ENCODE results near the gene SLC22A7. TPM values are rescaled to one million over a fixed set of nuclear protein-coding genes. Genes with fewer than 3 reads are reported as not detected.

SLC22A7 gene
- total RNA-seq, 6 experiments from 2014 or later, result 145 to 348 (median 185) TPM

GRCh38 chr6:43268782-43269272 is 29.2 kb upstream of the SLC22A7 start:
- peak overlapping the region; percentile 46 to 88 (median 66) for H3K4me3 ChIP-seq
- intact Hi-C loops (cut with DNase I), result loop anchor here in 1 of 2 donors (10.0 kb wide), 1 partner anchor 86 kb away; no protein-coding TSS in a partner anchor
- H3K27ac ChIP-seq, result peak overlapping the region; percentile 62 to 80 (median 77)
- no peak for TF ChIP-seq POLR2A (IDR thresholded peaks at IDR 0.05)
- TF ChIP-seq CTCF (IDR thresholded peaks at IDR 0.05), result no peak
- ATAC-seq (no peak), DNase-seq (no peak)
- WGBS (ENCODE audit: insufficient coverage, low coverage, low lambda C conversion rate, missing lambda C conversion rate), result 16% methylated on average over 8 of the region's 10 CpGs
- H3K9me3 ChIP-seq, result no peaks in the 10 kb centered on the region
- H3K36me3 ChIP-seq, result no peaks in the 10 kb centered on the region
- H3K4me1 ChIP-seq, result peaks cover 0 to 66% (median 25%) of the 10 kb centered on the region in 4 donors
- H3K27me3 ChIP-seq, result no peaks in the 10 kb centered on the region

- TF ChIP-seq CTCF (IDR thresholded peaks at IDR 0.05) (no peak), POLR2A (IDR thresholded peaks at IDR 0.05) (peak; percentile 77)
- Histone ChIP-seq H3K36me3 (no peaks in the 10 kb centered on the region), H3K9me3 (no peaks in the 10 kb centered on the region), H3K4me3 (peak overlapping the region; percentile 46 to 88 (median 66)), H3K27me3 (no peaks in the 10 kb centered on the region), H3K4me1 (peaks cover 0 to 71% (median 25%) of the 10 kb centered on the region in 4 donors), H3K27ac (peak overlapping the region; percentile 62 to 80 (median 77))
- DNase-seq, result peak; percentile 87 to 94 (median 90)
- intact Hi-C loops (cut with DNase I), result loop anchor here in 1 of 2 donors (10.0 kb wide), 1 partner anchor 85 kb away; no protein-coding TSS in a partner anchor
- WGBS (ENCODE audit: insufficient coverage, low coverage, low lambda C conversion rate, missing lambda C conversion rate), result 5% methylated on average over 12 of the region's 44 CpGs
- ATAC-seq, result peak; percentile 46 to 59 (median 58)
Measured at GRCh38 chr6:43269273-43270007, 28.6 kb upstream of the SLC22A7 start.

GRCh38 chr6:43271103-43271815 is 26.8 kb upstream of the SLC22A7 start:
- Histone ChIP-seq H3K4me1 (peaks cover 0 to 66% (median 21%) of the 10 kb centered on the region in 4 donors), H3K36me3 (no peaks in the 10 kb centered on the region), H3K9me3 (no peaks in the 10 kb centered on the region), H3K27ac (peak overlapping the region in 2 of 3 donors; percentile 57 to 61), H3K27me3 (no peaks in the 10 kb centered on the region), H3K4me3 (peak overlapping the region in 1 of 3 donors; percentile 30)
- peak; percentile 14 for TF ChIP-seq POLR2A (IDR thresholded peaks at IDR 0.05)
- no peak for TF ChIP-seq CTCF (IDR thresholded peaks at IDR 0.05)
- DNase-seq (peak in 1 of 3 donors; percentile 53), ATAC-seq (no peak)
- 44% methylated on average over 7 of the region's 8 CpGs for WGBS (ENCODE audit: insufficient coverage, low coverage, low lambda C conversion rate, missing lambda C conversion rate)
- intact Hi-C loops (cut with DNase I), result no loop called here

GRCh38 chr6:43271944-43272343 is 26.1 kb upstream of the SLC22A7 start:
- no peak overlapping the region for H3K27ac ChIP-seq

More at GRCh38 chr6:43271944-43272343, 26.1 kb upstream of the SLC22A7 start:
- Histone ChIP-seq H3K9me3 (no peaks in the 10 kb centered on the region), H3K4me3 (no peak overlapping the region), H3K4me1 (peaks cover 0 to 67% (median 22%) of the 10 kb centered on the region in 4 donors), H3K36me3 (no peaks in the 10 kb centered on the region), H3K27me3 (no peaks in the 10 kb centered on the region)
- intact Hi-C loops (cut with DNase I), result no loop called here
- no peak for DNase-seq
- ATAC-seq, result no peak
- no peak for TF ChIP-seq POLR2A (IDR thresholded peaks at IDR 0.05)
- TF ChIP-seq CTCF (IDR thresholded peaks at IDR 0.05), result no peak

Data from right lobe of liver (tissue), 6 donors.